Activated gamma-delta T cell treated with anti-CD3 and anti-CD28 coated beads, Interleukin-2, amount 50 U/mL, for 16 hours (primary cell): ENCODE measurements around the gene VCX2.
"Not testable (repeated sequence)": the region's sequence is repeated elsewhere in the genome, so short reads cannot be mapped to it uniquely, and the experiment has no call there.

Source experiments
- DNase-seq: peaks from one replicate; pipeline ENCODE4 v3.0.0-alpha.2; 2020; ENCODE audit warnings: low read depth

Gene VCX2

DNA sequence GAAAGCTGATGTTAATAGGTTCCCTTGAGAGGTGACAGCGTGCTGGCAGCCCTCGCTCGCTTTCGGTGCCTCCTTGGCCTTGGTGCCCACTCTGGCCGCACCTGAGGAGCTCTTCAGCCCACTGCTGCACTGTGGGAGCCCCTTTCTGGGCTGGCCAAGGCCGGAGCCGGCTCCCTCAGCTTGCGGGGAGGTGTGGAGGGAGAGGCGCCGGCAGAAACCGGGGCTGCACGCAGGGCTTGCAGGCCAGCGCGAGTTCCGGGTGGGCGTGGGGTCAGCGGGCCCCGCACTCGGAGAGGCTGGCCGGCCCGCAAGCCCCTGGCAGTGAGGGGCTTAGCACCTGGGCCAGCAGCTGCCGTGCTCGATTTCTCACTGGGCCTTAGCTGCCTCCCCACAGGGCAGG, 49.7 kb downstream of the VCX2 start:
- not testable (repeated sequence) for DNase-seq
